Measurements from ENCODE around the gene VAV3.
"Not testable (repeated sequence)": the region's sequence is repeated elsewhere in the genome, so short reads cannot be mapped to it uniquely, and the experiment has no call there.

Gene VAV3, protein sequence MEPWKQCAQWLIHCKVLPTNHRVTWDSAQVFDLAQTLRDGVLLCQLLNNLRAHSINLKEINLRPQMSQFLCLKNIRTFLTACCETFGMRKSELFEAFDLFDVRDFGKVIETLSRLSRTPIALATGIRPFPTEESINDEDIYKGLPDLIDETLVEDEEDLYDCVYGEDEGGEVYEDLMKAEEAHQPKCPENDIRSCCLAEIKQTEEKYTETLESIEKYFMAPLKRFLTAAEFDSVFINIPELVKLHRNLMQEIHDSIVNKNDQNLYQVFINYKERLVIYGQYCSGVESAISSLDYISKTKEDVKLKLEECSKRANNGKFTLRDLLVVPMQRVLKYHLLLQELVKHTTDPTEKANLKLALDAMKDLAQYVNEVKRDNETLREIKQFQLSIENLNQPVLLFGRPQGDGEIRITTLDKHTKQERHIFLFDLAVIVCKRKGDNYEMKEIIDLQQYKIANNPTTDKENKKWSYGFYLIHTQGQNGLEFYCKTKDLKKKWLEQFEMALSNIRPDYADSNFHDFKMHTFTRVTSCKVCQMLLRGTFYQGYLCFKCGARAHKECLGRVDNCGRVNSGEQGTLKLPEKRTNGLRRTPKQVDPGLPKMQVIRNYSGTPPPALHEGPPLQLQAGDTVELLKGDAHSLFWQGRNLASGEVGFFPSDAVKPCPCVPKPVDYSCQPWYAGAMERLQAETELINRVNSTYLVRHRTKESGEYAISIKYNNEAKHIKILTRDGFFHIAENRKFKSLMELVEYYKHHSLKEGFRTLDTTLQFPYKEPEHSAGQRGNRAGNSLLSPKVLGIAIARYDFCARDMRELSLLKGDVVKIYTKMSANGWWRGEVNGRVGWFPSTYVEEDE

DNA sequence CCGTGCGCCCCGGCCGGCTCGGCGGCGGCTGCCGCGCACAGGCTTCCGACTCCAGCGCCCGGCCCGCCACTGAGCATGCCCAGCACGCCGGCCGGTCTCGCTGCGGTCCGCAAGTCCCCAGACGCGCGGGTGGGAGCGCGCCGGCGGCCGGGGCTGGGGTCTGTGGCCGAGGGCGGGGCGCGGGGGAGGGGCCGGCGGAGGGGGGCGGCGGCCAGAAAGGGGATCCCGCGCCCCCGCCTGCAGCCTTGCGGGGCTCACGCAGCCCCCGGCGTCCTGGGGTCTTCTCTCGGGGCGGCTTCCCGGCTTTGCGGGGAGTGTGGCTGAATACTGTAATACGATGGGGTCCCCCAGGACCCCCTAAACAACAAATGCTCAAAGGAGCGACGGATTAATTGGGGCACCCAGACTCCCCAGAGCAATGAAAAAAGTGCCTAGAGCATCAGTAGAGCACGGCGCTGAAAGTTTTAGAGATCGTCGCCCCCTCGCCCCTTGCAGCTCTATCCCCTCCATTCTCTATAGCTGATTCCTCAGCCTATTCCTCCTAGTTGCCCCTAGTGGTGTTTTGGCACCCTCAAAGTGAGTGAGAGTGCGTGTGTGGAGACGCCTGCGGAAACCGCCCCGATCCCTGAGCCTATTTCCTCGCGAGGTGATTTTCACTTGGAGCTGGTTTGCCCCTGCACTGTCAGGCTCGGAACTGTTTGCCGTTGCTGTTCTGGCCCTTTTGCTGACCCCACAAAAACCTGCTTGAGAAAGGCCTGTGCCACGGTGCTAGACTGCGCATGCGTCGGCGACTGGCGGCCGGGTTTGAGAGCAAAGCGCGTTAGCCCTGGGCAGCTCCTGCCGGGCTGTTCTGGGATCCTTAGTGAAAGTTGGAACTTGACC is at the start of gene VAV3:
TSS of gene VAV3 (minus strand) at position 71 of the 882 bp plus-strand sequence. CDS start 311 bp downstream, outside the sequence.
- peak within 1 kb of the TSS; percentile 0 to 88 (median 72) for H3K27ac ChIP-seq
- peak within 1 kb of the TSS; percentile 50 to 63 (median 58) for H3K4me3 ChIP-seq

DNA sequence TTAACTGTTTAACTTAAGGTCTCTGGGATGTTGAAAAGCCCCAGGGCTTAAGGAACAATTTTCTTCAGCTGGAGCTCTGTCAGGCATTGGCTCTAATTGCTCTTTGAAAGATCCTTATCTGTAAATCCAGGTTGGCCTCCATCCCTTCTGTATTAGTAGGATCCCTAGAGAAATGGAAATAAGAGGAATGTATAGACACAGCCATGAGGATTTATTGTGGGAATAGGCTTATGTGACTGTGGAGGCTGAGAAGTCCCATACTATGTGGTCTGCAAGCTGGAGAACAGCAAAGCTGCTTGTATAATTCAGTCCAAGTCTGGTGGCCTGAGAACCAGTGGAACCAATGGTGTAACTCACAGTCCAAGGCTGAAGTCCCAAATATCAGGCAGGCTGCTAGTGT is 47.6 kb upstream of the VAV3 start:
- Histone ChIP-seq H3K27ac (no peak overlapping the region), H3K4me3 (no peak overlapping the region)

DNA sequence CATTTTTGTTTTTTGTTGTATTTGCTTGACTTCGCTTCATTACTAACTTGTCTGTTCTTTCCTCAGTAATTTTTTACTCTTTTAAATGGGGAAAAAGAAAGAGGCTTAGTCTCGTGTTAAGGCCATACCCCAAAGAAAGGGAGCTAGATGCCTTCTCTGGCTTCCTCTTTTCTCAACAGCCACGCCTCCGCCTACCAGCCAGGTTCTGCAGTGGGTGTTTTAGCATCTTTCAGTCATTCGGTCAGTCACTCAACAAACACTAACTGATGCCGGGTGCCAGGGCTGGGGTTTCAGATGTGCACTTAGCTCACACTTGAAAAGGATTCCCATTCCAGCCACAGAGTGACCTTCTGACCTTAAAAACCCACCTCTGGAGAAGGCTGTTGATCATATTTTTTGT is 46.3 kb upstream of the VAV3 start:
- no peak overlapping the region for H3K4me3 ChIP-seq
- H3K27ac ChIP-seq = no peak overlapping the region

DNA sequence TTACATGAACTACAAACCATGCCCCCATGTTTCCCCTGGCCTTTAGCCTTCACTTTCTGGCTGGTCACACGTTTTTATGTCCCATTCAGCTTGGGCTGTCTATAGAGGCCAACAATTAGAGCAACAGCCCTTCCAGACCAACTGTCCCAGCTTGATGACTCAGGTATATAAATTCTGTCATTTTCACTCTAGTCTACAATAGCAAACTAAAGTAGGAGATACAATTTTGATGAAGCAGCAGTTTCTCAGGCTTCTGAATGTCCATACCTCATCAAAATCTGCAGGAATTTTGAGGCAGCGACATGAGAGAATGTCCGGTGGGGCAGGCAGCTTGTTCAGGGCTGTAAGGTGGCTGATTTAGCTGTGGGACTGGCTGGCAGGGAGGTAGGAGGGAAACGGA is 45.6 kb upstream of the VAV3 start:
- no peak overlapping the region for H3K27ac ChIP-seq

DNA sequence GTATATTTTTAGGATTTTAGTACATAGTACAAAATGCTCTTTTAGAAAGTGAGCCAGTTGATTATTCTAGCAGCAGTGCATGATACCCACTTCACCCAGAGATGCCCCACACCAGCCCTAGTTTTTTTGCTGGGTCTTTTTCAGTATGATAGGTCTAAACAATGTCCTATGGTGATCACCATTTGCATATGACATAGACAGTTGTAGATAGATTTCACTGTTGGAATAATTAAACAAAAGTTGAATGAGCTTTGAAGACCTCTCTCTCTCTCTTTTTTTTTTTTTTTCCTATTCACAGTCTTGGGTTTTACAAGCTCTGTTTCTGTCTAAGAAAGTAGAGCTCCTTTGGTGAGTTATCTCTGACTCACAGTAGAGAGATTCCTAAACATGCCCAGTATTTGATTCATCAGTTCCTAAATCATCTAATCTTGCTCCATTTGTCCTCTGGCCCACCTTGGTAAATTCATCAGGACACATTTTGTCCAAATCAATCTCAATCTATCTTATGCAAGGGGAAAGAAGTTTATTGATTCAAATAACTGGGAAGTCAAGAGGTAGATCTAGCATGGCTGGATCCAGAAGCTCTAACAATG is 44.7 kb upstream of the VAV3 start:
- no peak overlapping the region for H3K27ac ChIP-seq
- no peak overlapping the region for H3K4me3 ChIP-seq

More for the DNA sequence above, 45.6 kb upstream of the VAV3 start:
- H3K4me3 ChIP-seq = no peak overlapping the region

DNA sequence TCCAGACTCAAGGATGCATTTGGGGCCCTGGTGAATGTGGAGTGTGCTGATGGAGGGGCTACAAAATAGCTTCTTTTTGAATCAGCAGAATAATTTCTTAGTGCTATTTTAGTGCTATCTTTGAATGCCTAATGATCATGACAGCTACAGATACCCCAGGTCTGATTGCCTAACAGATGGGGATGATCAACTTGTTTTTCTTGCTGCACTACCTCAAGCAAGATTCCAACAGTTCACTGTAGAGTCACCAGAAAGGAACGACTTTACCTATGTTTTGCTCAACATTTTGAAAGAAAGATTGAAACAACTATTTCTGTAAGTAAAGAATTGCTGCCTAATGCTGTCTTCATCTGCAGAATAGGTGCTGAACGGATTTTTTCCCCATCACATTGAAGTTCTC is 42.6 kb upstream of the VAV3 start:
- no peak overlapping the region for H3K4me3 ChIP-seq
- peak overlapping the region in 2 of 21 experiments; percentile 44 to 51 for H3K27ac ChIP-seq

DNA sequence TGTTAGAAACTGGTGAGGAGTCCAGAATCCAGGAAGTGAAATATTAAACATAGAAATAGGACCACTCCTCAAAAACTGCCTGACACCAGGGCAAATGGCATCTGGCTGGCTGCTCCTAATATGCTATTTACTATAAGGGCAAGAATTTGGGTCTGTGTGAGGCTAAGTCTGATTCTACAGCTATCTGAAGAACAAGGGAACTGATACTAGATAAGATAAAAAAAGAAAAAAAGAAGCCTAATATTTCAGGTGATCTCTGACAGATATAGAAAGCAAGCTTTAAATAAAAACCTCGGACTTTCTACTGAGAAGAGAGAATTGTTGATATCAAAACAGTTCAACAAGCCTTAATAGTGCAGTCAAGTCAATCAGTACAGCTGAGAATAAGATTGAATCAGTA is 42.1 kb upstream of the VAV3 start:
- no peak overlapping the region for H3K4me3 ChIP-seq
- peak overlapping the region in 1 of 21 experiments; percentile 51 for H3K27ac ChIP-seq

DNA sequence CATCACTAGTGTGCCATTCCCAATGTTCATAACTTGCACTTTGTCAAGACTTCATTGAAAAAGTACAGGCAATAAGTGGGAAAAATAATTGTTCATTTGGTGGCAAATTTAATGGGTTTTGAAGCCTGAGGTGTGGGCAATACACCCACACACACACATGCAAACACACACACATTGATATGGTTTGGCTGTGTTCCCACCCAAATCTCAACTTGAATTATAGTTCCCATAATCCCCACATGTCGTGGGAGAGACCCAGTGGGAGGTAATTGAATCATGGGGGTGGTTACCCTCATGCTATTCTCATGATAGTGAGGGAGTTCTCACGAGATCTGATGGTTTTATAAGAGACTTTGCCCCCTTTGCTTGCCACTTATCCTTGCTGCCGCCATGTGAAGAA is 39.9 kb upstream of the VAV3 start:
- not testable (repeated sequence) for H3K27ac ChIP-seq

DNA sequence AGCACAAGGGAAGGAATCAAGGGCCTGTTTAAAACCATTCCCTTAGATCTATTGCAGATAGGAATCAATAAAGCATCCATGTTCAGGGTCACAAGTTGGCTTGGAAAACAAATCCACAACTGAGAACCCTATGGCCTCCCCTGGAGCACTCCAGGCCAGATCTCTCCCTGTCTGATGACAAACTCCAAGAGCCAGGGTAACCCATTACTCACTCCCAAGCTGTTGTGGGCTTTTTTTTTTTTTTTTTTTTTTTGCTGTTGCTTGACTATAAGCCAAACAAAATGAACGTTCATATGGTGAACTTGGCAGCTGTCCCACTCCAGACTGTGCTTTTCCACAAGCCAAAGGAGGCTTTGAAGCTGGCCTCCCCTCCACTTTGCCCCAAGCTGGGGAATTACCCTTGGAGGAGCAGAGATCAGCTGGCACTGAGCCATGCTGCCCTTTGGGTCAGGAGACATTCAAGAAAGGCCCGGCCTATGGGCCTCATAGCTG is 35.7 kb upstream of the VAV3 start:
- Histone ChIP-seq H3K27ac (no peak overlapping the region), H3K4me3 (no peak overlapping the region)

More for the DNA sequence above, 39.9 kb upstream of the VAV3 start:
- H3K4me3 ChIP-seq = not testable (repeated sequence)

DNA sequence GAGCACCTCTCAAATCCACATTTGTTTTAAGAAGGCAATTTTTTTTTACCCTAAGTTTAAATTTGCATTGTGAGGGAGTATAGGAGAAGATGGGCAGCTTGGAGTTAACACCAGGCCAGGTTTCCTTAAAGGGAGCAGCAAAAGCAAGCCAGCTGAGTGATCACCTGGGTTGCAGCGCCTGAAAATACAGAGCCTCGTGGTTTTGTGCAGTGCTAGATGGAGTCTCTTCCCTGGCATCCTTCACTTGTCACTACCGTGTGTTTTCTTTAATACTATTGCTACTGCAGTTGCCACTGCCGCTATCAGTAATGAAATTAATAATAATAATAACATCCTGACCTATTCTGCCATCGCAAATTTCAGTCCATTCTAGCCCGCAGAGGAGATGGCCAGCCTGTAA is 35.2 kb upstream of the VAV3 start:
- H3K4me3 ChIP-seq = no peak overlapping the region

DNA sequence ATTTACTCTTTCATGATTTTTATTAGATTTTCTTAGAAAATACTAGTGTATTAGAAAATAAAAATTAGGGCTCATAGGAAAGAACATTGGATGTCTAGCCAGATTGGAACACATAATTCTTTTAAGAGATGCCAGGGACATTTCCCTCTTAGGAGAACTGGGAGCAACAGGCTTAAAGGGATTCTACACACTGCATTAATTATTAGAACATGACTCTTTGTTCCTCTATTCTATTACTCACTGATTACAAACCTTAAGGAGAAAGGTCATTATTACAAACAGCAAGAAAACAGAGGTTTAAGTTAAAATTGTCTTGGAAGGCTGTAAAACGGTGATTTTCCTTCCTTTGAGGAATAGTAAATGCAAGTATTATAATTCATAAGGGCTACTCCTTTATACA is 32.9 kb upstream of the VAV3 start:
- Histone ChIP-seq H3K27ac (no peak overlapping the region), H3K4me3 (no peak overlapping the region)

More for the DNA sequence above, 35.2 kb upstream of the VAV3 start:
- no peak overlapping the region for H3K27ac ChIP-seq

DNA sequence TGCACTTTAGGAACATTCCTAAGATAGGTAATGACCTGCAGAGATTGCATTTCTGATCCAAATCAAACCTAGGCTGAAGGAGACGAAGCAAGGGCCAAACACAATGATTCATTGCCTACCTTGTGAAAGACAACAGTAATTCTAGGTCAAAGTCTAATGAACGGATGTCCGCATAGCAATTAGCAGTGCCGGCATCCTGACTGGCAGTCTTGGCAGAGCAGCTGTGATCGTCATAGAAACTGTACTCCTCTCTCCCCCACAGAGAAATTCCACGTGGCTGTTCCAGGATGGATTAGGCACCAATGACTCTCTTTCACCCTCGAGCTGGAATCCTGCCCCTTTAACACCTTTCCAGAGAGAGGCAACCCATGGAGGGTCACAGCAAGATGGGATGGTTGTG is 28.9 kb upstream of the VAV3 start:
- Histone ChIP-seq H3K27ac (no peak overlapping the region), H3K4me3 (no peak overlapping the region)

DNA sequence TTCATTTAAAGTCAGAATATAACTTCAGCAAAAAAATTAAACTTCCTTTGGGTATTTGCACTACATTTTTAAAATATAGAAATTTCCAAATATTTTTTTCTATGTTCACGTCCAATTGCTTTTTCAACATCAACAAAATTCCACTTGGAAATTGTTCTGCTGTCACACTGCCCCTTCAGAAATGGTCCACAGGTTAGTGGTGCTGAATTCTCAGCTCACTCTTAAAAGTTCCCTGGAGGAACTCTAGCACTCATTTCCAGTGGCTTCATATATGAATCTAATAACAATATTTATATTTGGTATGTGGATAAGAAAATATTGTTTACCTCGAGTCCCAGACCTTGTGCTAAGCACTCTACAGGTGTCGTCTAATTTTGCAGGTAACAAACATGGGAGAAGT is 27.4 kb upstream of the VAV3 start:
- no peak overlapping the region for H3K4me3 ChIP-seq
- no peak overlapping the region for H3K27ac ChIP-seq

DNA sequence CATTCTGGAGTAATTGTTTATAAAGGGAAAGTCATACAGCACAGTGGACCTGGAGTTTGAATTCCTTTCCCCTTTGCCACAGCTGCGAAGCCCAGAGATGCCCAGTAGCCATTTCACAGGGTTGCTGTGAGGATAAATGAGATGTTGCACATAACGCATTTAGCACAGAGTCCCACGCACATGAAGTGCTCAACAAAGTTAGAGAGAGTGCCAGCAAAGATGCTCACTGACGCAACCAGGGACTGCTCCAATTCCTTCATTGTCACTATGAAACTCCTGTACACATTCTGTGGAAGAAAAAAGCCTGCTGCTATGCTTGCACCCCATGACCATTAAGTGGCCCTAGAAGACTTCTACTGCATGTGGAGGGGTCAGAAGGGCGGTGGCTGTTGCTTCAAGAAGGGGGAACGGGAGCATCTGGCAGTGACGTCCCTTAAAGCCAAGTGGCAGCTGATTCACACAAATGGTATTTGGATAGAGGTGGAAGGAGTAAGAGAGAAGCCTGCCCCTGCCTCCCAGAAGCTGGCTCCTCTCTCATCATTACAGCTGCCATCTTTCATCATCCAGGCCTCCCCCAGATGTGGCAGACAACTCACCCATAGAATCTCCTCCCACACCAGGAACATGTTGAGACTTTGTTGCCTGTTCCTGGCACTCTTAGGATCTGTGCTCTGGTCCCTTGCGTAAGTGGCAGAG is 26.5 kb upstream of the VAV3 start:
- Histone ChIP-seq H3K27ac (peak overlapping the region in 2 of 21 experiments; percentile 16 to 30), H3K4me3 (no peak overlapping the region)

DNA sequence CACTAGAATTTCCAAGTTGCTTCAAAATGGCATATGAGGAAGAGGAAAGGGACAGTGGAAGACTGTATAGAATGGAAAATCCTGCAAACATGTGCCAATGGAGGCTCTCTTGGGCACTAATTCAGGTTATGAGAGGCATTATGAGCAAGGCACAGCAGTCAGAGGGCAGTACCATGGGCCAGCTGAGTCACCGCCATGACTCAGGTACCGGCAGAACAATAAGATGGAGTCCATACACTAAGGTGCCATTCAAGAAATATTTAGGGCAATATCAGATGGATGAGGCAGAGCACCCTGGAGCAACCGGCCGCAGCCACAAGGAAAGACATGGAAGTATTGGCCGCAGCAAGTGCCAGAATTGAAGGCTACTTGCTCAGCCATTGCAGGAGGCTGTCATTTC is 25.6 kb upstream of the VAV3 start:
- no peak overlapping the region for H3K4me3 ChIP-seq
- H3K27ac ChIP-seq = peak overlapping the region in 1 of 21 experiments; percentile 16

DNA sequence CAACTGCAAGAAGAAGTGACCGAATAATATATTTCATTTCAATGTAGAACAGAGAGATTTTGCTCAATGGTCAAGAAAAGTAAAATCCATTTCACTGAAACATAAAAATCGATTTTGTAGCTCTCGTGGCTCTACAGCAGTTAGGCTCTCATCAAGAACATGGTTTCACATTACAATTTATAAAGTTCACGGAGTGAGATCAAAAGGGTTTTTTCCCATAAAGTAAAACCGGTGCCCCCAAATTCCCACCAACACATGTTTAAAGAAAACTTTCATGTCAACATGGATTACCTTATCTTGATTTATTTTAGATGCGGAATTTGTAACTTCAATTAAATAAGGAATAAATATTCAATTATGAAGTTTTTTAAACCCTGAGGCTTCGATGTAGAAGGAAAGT is 16.3 kb upstream of the VAV3 start:
- H3K27ac ChIP-seq = no peak overlapping the region
- no peak overlapping the region for H3K4me3 ChIP-seq

DNA sequence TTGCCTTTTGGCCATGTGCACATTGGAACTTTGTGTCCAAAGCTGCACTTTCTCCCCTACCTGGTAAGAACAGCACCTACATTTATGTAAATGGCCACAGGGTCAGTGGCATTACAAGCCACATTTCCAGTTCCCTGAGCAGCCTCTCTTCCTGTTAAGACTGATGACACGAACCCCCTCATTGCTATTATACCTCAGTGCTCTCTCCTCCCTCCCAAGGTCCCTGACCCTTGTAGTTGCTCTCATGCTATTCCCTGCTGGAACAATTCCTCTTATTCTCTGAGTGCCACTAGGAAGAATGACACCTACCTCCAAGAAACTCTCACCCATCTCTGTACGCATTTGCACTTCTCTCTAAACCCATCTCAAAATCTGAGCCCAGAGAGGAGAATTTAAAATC is 14.9 kb upstream of the VAV3 start:
- no peak overlapping the region for H3K27ac ChIP-seq
- no peak overlapping the region for H3K4me3 ChIP-seq

DNA sequence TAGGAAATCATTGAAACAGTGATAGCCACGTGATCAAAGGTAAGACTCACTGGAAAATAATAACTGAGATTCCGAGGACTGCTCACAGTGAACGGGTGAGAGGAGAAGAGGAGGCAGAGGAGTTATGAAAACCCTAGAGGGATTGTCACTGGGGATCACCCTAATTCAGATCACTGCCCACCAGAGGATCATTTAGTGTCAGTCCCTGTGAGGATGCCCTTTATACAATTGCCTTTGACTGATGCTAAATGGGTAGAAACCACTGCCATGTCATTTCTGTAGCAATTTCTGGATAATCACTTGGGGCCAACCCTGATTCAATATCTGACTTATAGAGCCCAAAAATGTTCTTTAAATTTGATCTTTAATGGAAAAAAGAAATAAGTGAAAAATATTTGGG is 14.1 kb upstream of the VAV3 start:
- Histone ChIP-seq H3K4me3 (no peak overlapping the region), H3K27ac (no peak overlapping the region)

DNA sequence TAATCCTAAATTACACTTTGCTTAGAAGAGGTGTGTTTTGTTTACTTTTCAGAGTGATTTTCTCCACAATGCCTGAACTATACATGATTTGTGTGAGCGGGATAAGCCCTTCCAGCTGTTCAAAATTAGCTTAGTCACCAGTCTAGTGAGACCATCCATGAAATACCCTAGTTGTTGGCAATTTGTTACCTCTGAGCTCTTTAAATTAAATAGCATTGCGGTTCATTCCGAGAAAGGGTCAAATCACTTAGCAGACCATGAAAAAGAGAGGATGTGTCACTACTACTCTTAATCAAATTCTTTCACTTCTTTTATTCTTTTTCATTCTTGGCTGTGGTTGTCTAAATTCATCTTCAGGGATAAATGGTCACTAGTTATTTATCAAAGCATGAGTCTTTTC is 11.9 kb upstream of the VAV3 start:
- Histone ChIP-seq H3K27ac (no peak overlapping the region), H3K4me3 (no peak overlapping the region)
